Activated gamma-delta T cell treated with Interleukin-2 at 50 U/mL for 16 hours (primary cell): Measurements from ENCODE around the gene CXXC5.

Experiments
- DNase-seq: peaks from one replicate; pipeline ENCODE4 v3.0.0-alpha.2; 2020

The CXXC5 gene

GRCh38 chr5:139667001-139667729, 19.0 kb downstream of the CXXC5 start:
- peak; percentile 33 for DNase-seq

DNA sequence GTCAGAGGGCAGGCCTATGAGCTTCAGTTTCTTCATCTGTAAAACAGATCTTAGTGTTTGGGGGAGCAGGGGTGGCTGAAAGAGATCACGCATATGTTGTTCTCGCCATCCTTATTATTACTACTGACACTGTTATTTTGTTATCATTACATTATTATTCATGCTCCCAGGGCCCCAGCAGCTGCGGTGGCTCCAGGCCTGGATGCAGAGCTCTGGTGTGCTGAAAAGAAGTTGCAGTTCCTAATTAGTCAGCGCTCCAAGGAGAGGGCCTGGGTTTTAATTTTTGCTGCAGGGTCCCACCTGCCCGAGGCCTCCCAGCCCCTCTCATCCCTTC, 19.5 kb downstream of the CXXC5 start:
- no peak for DNase-seq

DNA sequence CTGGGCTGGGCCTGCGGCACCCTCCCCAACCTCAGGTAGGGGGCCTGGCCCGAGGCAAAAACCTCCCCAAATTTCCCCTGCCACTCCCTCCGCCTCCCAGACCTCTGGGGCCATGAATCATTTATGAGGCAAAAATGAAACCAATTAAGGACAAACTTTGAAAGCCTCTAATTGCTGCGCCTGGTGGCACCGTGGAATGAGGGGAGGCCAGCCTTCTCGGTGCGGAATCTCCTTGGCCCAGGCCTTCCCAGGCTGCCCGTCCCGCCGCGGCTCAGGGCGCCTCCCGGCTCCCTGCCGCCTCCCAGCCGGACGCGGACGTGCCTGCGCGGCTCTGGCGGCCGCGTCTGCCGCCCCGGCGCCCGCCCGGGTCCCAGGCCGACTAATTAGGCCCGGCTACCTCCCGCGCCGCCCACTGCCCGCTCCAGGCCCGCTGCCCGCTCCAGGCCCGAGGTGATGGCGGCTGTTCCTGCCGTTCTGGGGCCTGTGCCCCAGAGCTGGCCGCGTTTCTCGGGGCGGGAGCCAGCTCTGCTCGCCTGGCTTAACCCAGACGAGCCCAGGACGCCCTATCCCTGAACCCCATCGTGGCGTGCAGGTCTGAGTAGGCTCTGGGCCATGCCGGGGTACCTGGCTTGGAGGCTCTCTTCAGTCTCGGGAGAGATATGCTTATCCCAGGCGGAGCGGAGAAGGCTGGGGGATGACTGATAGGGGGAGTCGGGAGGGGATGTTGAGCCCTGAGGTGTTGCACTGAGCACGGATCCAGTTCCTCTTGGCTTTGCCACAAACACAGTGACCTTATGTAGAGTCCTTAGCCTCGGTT, 20.1 kb downstream of the CXXC5 start:
- peak; percentile 44 for DNase-seq

DNA sequence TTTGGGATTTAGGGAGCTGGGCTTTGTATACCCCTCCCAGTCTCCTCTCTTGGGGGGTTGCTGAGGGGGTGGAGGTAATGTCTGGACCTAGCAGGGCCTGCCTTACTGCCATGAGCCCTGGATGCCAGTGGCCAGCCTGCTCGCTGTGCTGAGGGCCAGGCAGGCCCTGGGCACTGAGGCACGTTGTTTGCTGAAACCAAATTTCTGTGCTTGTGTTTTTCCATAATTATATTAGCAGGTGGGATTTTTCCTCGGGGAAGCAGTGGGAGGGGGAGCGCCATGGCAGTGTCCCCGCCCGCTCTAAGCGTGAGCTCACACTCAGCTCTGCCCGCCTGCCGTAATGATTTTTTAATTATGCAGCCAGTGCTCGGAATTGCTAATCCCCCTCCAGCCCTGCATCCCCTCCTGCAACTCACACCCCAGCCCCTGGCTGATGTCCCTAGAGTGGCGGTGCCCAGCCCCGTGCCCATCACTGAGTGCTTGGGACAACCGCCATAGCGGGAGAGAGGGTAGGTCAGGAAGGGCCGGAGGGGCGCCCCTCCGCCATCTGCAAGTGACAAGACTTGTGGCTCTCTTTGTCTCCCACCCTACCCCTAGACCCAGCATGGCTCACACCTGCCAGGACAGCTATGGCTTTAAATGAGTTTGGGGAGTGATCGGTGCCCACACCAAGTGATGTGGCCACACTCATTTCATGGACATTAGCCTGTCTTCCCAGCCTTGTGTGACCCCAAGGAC, 20.9 kb downstream of the CXXC5 start:
- DNase-seq: no peak

GRCh38 chr5:139669662-139670368, 21.7 kb downstream of the CXXC5 start:
- peak; percentile 51 for DNase-seq

DNA sequence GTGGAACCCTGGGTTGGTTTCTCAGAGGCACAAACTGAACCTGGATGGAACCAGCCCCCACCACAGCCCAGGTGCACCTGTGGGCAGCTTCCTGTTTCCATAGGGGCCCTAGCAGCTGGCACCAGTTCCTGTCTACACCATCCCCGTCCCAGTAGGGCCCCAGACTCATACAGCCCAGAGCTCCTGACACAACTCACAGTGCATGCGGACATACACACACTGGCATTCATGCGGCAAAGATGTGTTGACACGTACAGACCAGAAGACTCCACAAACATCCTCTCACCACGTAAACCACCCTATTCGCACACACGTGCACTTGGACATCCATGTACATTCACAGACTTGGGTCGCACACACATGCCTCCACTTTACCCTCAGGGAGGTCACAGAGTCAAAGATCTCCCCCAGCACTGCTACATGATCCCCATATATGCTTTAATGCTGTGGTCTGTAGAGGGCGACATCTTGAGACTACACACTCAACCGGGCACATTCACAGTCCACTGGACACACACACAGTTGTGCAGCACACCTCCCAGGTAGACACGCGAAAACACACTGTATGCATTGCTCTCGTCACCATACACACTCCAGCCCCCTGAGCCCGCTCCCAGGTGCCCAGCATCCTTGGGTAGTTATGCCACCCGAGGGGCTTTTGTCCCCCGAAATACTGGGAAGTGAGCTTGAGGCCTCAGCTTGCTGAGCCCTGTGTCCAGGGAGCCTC, 22.4 kb downstream of the CXXC5 start:
- peak; percentile 36 for DNase-seq

GRCh38 chr5:139671096-139671841, 23.1 kb downstream of the CXXC5 start:
- no peak for DNase-seq

DNA sequence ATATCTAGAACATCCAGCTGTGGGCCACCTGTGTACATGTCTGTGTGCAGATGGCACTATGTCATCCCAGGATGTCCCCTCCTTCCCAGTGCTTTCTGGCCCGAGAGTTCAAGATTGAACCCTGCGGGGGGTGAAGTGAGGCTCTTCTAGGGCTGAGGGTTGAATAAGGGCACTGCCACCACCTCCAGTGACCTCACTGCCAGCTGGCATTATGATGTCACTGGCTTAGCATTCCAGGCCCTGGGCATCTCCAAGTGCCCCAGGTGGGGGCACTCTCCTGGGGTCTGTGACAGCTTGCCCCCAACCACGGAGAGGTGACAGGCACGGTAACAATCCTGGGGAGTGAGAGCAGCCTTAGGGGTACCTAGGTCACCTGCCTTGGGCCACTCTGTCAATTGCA, 27.1 kb downstream of the CXXC5 start:
- DNase-seq: no peak

DNA sequence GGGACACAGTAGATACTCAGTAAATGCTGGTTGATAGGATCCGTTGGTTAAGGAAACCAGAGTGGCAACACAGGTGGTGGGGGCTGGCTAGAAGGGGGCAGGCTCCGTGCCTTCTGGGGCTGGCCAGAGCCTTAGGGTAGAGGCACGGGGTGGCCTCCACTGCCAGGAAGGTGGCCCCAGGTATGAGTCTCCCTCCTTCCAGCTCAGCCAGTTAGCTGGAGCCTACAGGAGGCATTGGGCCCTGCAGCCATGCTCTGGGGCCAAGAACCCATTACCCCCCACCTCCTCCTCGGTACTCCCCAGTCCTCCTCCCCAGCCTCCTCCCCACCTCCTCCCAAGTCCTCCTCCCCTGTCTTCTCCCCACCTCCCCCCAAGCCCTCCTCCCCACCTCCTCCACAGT, 27.7 kb downstream of the CXXC5 start:
- DNase-seq: no peak

DNA sequence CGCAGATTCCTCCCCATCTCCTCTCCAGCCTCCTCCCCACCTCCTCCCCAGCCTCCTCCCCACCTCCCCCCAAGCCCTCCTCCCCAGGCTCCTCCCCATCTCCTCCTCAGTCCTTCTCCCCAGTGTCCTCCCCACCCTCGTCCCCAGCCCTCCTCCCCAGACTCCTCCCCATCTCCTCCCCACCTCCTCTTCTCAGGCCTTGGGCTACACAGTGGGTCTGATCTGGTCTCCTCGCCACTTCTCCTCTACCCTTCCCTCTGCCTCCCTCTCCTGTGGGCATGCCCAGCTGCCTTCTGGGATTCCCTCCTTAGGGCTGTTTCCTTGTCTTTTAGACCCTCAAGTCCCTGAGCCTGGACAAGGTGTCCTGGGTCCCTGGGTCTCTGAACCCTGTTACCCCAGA, 28.3 kb downstream of the CXXC5 start:
- DNase-seq: no peak

DNA sequence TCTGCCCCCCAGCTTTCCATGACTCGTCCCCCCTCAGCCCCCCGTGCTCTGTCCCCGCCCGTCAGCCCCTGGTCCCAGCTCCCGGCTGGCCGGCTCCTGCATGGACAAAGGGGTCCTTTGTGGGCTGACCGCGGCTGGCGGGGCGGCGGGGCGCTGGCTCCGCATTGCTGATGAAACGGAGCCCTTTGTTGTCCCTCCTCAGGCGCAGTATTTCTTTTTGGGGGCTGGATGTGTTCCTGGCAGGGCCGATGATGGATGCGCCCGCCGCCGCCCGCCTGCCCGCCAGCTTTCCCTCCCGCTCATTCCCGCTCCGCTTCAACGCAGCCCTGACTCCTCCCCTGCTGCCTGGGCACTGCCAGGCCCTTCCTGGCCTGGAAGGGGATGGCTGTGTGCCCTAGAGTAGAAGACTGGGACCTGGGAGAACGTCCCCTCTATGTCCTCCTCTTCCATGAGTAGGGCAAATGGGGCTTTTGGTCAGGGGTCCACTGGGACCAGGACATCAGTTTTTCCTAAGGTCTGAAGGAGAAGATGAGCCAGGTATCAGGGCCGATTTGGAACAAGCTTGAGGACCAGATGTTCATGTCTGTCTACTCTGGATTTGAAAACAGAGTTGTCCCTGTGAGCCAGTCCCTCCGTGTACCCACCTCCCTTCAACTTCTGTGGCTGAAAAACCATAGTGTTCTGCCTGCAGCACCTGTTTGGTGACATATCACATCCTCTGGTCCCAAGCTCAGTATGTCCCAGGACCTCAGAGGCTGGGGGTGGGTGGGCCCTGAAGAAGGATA, 29.0 kb downstream of the CXXC5 start:
- no peak for DNase-seq

DNA sequence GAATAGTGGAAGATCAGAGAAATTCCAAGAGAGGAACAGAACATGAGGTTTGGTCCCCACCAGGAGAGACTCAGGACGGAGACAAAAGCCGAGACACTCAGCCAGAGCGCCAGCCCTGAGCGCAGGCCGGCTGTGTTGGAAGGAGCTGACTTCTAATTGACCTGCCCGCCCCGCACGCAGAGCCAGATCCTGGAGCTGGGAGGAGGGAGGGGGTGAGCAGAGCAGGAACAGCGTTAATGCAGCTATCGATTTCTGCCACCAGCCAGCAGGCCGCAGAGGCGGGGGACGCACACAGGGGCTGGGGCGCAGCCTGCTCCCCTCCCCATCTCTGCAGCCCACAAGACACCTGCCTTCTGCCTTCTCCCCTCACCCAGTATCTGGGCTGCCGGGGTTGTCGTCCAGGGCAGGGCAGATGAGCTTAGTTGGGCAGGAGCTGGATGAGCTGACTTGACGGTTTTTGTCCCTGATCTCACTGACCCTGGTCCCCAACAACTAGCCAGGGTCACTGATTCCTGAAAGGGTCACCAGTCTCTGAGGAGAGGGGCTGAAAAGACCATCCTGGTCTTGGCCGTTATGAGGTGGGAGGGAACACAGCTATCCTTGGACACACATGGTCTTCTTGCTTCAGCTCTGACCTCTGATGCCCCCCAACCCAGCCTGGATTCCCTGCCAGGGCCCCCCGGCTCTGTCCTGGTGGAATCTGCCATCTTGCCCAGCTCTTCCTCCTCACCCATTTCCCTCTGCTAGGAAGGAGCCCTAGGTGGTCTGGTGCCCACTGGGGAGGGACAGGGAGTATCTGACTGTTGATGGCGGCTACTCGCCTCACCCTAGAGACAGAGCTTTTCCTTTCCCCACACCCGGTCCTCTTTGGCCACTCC, 29.8 kb downstream of the CXXC5 start:
- no peak for DNase-seq

DNA sequence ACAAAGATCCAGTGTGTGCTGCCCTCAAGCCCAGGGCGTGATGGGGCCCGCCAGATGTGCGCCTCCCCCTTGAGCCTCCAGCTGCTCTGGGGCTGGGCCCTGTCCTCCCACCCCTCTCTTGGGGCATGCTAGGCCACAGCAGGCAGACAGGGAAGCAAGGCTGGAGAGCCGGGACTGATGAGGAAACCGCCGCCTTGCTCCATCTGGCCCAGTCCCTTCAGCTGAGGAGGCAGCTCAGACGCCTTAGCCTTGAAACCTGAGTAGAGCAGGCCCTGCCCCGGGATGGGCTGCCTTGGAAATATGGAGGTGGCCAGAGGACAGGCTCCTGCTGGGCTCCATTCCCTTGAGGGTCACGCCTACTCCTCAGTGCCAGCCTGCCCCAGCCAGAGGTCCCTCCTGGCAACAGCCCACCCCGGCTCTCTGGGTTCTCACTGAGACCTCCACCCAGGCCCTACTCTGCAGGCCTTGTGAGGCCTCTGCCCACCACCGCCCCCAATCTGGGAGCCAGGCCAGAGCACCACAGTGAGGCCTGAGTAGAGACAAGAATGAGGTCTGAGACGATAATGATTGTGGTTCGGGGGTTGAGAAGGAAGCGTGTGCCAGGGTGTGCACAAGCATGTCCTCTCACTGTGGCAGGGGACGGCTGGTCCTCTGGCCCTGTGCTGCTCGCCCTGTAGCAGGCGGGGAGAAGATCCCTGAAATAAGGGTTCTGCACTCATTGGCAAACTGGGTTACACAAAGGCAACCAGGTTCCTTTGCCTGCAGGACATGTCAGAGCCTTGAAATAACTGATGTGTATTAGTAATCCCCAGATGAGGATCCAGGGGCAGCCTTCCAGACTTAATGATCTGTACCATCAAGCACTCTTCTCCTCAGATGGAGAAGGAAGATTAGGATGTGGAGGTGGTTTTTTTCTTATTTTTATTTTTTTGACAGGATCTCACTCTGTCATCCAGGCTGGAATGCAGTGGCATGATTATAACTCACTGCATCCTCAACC, 30.9 kb downstream of the CXXC5 start:
- DNase-seq: no peak

- no peak for DNase-seq
These were observed 32.4 kb downstream of the CXXC5 start for GRCh38 chr5:139680368-139681111.

- DNase-seq: no peak
These were observed 32.9 kb downstream of the CXXC5 start for GRCh38 chr5:139681112-139681458.

- no peak for DNase-seq
These were observed 33.3 kb downstream of the CXXC5 start for GRCh38 chr5:139681466-139681865.

- DNase-seq: no peak
These were observed 34.1 kb downstream of the CXXC5 start for GRCh38 chr5:139682016-139682975.
